ENCODE results near the gene BIRC5.

BIRC5 gene

DNA sequence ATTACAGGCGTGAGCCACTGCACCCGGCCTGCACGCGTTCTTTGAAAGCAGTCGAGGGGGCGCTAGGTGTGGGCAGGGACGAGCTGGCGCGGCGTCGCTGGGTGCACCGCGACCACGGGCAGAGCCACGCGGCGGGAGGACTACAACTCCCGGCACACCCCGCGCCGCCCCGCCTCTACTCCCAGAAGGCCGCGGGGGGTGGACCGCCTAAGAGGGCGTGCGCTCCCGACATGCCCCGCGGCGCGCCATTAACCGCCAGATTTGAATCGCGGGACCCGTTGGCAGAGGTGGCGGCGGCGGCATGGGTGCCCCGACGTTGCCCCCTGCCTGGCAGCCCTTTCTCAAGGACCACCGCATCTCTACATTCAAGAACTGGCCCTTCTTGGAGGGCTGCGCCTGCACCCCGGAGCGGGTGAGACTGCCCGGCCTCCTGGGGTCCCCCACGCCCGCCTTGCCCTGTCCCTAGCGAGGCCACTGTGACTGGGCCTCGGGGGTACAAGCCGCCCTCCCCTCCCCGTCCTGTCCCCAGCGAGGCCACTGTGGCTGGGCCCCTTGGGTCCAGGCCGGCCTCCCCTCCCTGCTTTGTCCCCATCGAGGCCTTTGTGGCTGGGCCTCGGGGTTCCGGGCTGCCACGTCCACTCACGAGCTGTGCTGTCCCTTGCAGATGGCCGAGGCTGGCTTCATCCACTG, at the start of gene BIRC5:
Gene BIRC5, plus strand, starts transcription at position 238 of the 690 bp plus-strand sequence. Its CDS starts 64 bp downstream, at position 302.
- H3K4me3 ChIP-seq (replicated peaks; ENCODE audit: low read depth, low read length), result peak within 1 kb of the TSS; percentile 74
- peak; percentile 84 for DNase-seq (ENCODE audit: low read depth)
- TF ChIP-seq, protein P1, sequence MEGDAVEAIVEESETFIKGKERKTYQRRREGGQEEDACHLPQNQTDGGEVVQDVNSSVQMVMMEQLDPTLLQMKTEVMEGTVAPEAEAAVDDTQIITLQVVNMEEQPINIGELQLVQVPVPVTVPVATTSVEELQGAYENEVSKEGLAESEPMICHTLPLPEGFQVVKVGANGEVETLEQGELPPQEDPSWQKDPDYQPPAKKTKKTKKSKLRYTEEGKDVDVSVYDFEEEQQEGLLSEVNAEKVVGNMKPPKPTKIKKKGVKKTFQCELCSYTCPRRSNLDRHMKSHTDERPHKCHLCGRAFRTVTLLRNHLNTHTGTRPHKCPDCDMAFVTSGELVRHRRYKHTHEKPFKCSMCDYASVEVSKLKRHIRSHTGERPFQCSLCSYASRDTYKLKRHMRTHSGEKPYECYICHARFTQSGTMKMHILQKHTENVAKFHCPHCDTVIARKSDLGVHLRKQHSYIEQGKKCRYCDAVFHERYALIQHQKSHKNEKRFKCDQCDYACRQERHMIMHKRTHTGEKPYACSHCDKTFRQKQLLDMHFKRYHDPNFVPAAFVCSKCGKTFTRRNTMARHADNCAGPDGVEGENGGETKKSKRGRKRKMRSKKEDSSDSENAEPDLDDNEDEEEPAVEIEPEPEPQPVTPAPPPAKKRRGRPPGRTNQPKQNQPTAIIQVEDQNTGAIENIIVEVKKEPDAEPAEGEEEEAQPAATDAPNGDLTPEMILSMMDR (IDR thresholded peaks at IDR 0.05; ENCODE audit: low read length, missing control alignments), result no peak

DNA sequence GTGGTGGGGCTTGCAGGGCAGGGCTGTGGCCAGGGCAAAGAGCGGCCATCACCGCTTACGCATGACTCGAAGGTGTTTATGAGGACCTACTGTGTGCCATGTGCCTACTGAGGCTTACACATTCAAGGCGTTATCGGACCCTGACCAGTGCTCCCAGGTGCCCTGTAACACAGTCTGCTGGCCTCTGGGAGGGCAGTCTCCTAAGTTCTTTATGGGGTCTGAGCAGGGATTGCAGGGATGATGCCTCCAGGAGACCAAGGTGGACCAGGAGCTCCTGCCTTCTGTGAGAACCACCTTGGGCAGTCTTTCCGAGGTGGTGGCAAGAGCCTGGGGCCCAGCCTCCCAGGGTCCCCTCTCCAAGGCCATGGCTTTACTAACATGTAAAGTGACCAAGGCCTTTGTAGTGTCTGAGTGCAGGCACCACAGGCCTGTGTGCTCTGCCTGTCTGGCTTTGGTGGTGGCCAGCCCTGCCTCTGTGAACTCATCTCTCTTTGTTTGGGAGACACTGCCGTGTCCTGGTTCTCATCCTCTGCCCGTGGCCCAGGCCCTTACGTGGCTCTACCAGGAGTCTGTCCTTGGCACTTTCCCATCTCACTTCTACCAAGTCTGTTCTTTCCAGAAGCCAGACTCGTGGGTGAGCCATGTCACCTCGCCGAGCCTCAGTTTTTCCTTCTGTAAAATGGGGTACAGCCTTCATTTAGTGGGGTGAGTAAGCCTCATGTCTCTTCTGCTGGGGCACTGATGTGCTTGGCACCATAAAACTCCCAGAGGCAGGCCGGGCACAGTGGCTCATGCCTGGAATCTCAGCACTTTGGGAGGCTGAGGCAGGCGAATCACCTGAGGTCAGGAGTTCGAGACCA, 49.1 kb upstream of the BIRC5 start:
- H3K4me3 ChIP-seq (replicated peaks; ENCODE audit: low read depth, low read length), result no peak overlapping the region
- DNase-seq (ENCODE audit: low read depth), result no peak
- TF ChIP-seq, protein P1 (IDR thresholded peaks at IDR 0.05; ENCODE audit: low read length, missing control alignments), result no peak

DNA sequence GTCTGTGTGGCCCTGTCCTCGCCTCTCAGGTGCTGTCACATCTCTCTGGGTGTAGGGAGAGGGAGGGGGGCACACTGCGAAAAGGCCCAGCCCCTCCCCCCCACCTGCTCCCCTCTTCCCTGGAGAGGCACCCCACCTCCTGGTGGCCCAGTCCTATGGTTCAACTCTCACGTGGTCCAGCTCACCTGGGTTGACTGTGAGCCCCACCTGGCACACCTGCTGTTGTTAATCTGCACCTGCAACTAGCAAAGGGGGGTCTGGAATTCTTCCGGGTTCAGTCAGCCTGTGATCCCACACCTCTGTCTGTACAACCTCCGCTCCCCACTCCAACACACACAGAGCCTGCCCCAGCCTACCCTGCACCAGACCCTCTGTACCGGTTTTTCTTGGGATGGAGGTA, 47.6 kb upstream of the BIRC5 start:
- TF ChIP-seq, protein P1 (IDR thresholded peaks at IDR 0.05; ENCODE audit: low read length, missing control alignments), result no peak
- no peak overlapping the region for H3K4me3 ChIP-seq (replicated peaks; ENCODE audit: low read depth, low read length)
- DNase-seq (ENCODE audit: low read depth), result no peak

DNA sequence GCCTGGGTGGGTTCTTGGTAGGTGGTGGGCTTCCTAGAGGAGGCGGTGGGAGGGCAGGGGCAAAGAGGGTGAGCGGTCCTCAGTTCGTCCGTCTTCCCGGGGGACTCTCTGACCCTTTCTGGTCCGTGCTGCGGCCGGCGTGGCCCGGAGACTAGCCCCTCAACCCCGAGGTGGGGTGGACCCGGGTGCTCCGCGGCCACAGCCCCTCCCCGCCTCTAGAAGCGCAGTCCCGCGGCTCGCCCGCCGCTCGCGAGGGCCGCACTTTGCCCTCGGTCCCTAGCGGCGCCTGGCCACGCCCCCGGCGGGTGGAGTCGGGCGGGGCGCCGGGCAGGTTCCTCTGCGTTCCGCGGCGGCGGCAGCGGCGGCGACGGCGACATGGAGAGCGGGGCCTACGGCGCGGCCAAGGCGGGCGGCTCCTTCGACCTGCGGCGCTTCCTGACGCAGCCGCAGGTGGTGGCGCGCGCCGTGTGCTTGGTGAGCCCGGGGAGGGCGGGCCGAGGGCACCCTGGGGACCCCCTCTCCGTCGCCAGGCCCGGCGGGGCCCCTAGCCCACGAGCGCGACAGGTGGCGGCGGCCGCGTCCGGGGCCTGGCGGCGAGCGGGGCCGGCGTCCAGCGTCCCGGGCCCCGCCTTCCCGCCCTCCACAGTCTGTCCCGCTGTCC, 45.7 kb upstream of the BIRC5 start, which contains the start of gene SYNGR2:
Gene SYNGR2, plus strand, starts transcription at position 340 of the 661 bp plus-strand sequence. Its CDS starts 36 bp downstream, at position 376.
- DNase-seq (ENCODE audit: low read depth), result peak; percentile 34
- TF ChIP-seq, protein P1 (IDR thresholded peaks at IDR 0.05; ENCODE audit: low read length, missing control alignments), result no peak
- H3K4me3 ChIP-seq (replicated peaks; ENCODE audit: low read depth, low read length), result peak within 1 kb of the TSS; percentile 47

DNA sequence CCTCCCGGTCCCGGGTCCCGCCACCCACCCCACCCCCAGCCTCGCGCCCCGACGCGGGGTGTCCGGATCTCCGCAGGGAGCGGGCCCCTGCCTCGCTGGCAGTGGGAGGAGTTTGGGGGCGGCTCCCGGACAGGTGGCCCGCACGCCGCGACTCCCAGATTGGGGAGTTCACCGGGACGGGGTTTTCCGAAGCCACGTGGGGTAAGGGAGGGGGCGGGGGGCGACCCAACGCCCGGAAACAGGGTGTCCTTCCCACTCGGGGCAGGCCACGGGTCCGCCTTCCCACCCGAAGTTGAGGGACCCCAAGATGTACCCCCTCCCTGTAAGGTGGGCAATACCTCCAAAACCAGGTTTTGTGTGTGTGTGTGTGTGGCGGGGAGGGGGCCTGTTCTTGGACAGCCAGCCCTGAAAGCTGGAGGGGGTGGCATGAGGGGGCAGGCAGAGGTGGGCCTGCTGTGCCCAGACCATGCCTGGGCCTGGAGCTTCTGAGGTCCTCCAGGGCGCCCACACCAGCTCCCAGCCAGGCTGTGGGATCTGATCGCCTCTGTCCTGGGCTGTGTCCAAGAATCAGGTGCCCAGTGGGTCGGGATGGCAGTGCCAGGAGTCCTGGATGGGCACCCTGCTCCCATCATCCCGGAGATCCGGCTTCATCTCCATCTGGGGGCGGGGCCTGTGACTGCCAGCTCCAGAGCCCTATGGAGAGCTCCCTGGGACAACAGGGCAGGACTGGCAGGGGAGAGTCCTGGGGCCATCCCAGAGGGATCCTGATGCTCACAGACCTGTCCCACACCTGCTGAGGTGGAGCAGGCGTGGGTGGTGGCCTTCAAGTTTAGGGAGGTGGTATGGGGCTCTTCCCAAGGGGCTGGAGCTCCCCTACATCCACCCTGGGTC, 44.9 kb upstream of the BIRC5 start:
- TF ChIP-seq, protein P1 (IDR thresholded peaks at IDR 0.05; ENCODE audit: low read length, missing control alignments), result no peak
- H3K4me3 ChIP-seq (replicated peaks; ENCODE audit: low read depth, low read length), result peak overlapping the region; percentile 47
- DNase-seq (ENCODE audit: low read depth), result peak; percentile 25
